ENCODE data around the gene SH3RF3.

DNA sequence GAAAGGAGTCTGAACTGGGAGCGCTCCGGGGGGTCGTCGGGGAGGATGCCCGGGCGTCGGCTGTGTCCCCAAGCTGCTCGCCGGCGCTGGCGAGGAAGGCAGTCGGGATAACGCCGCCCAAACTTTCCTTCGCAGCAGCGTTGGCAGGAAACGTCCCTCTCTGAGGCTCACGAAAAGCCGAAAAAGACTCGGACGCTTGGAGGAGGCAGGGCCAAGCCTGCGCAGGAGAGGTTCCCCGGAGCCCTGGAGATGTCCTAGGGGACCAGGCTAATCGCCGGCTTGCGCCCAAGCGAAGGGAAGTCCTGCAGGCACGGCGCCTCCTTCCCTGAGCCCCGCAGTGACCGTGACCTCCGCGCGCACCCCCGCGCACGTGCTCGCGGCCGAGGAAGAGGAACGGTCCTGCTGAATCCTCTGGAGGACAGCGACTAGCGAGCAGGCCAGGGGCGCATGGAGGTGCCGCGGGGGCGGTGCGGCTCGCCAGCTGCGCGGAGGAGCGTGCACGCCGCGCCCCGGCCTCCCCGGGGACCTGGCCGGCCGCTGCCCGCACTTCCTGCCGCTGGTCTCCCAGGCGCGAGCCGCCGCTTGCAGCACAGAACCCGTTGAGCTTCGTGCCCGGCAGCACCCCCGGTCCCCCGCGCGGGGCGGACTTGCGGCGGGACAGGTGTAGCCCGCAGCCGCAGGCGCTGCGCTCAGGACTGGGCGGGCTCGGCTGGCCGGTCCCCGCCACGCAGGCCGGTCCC is at the start of gene SH3RF3:
- TF ChIP-seq, protein P1, sequence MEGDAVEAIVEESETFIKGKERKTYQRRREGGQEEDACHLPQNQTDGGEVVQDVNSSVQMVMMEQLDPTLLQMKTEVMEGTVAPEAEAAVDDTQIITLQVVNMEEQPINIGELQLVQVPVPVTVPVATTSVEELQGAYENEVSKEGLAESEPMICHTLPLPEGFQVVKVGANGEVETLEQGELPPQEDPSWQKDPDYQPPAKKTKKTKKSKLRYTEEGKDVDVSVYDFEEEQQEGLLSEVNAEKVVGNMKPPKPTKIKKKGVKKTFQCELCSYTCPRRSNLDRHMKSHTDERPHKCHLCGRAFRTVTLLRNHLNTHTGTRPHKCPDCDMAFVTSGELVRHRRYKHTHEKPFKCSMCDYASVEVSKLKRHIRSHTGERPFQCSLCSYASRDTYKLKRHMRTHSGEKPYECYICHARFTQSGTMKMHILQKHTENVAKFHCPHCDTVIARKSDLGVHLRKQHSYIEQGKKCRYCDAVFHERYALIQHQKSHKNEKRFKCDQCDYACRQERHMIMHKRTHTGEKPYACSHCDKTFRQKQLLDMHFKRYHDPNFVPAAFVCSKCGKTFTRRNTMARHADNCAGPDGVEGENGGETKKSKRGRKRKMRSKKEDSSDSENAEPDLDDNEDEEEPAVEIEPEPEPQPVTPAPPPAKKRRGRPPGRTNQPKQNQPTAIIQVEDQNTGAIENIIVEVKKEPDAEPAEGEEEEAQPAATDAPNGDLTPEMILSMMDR (IDR thresholded peaks at IDR 0.05) = no peak
- TF ChIP-seq EZH2phosphoT487 (IDR thresholded peaks at IDR 0.05) (peak; percentile 82), EZH2 (IDR thresholded peaks at IDR 0.05) (peak; percentile 97)
